Measurements from ENCODE around the gene DCDC2C. TPM values are rescaled to one million over a fixed set of nuclear protein-coding genes. Genes with fewer than 3 reads are reported as not detected.

Gene DCDC2C
- total RNA-seq, 4 donors from 2014 or later: not detected

GRCh38 chr2:3679616-3680393 lies 23.6 kb upstream of the DCDC2C start:
- intact Hi-C loops (cut with DNase I; ENCODE audit: low total_unique reads): no loop called here
- Histone ChIP-seq H3K27me3 (no peaks in the 10 kb centered on the region), H3K4me3 (no peak overlapping the region), H3K4me1 (no peaks in the 10 kb centered on the region), H3K9me3 (no peaks in the 10 kb centered on the region), H3K27ac (no peak overlapping the region), H3K36me3 (no peaks in the 10 kb centered on the region)
- TF ChIP-seq CTCF (IDR thresholded peaks at IDR 0.05): no peak
- TF ChIP-seq POLR2A (IDR thresholded peaks at IDR 0.05): no peak
- DNase-seq: no peak

GRCh38 chr2:3680548-3681345 lies 22.6 kb upstream of the DCDC2C start:
- no peaks in the 10 kb centered on the region for H3K36me3 ChIP-seq
- H3K9me3 ChIP-seq: no peaks in the 10 kb centered on the region
- no peak for DNase-seq
- H3K4me3 ChIP-seq: no peak overlapping the region
- intact Hi-C loops (cut with DNase I; ENCODE audit: low total_unique reads): no loop called here
- TF ChIP-seq CTCF (IDR thresholded peaks at IDR 0.05) (no peak), POLR2A (IDR thresholded peaks at IDR 0.05) (no peak)
- H3K4me1 ChIP-seq: no peaks in the 10 kb centered on the region
- H3K27ac ChIP-seq: no peak overlapping the region
- H3K27me3 ChIP-seq: no peaks in the 10 kb centered on the region

- Histone ChIP-seq H3K27me3 (no peaks in the 10 kb centered on the region), H3K4me1 (no peaks in the 10 kb centered on the region), H3K4me3 (no peak overlapping the region), H3K36me3 (no peaks in the 10 kb centered on the region), H3K27ac (no peak overlapping the region), H3K9me3 (no peaks in the 10 kb centered on the region)
- intact Hi-C loops (cut with DNase I; ENCODE audit: low total_unique reads): no loop called here
- no peak for DNase-seq
- TF ChIP-seq CTCF (IDR thresholded peaks at IDR 0.05) (no peak), POLR2A (IDR thresholded peaks at IDR 0.05) (no peak)
Measured at GRCh38 chr2:3681625-3682024, 21.8 kb upstream of the DCDC2C start.

GRCh38 chr2:3682811-3683210 lies 20.6 kb upstream of the DCDC2C start:
- no peak overlapping the region for H3K27ac ChIP-seq
- no peaks in the 10 kb centered on the region for H3K9me3 ChIP-seq
- no peak for DNase-seq
- H3K36me3 ChIP-seq: no peaks in the 10 kb centered on the region
- no peak overlapping the region for H3K4me3 ChIP-seq
- TF ChIP-seq CTCF (IDR thresholded peaks at IDR 0.05) (no peak), POLR2A (IDR thresholded peaks at IDR 0.05) (no peak)
- no peaks in the 10 kb centered on the region for H3K4me1 ChIP-seq
- intact Hi-C loops (cut with DNase I; ENCODE audit: low total_unique reads): no loop called here
- H3K27me3 ChIP-seq: no peaks in the 10 kb centered on the region

Measured in uterus (tissue), 4 donors.